ENCODE data around the gene NPDC1. TPM values are rescaled to one million over a fixed set of nuclear protein-coding genes. Genes with fewer than 3 reads are reported as not detected.

Gene NPDC1
- total RNA-seq, 1 experiment from 2014 or later = 25.4 TPM

GRCh38 chr9:137067860-137068538, 22.0 kb upstream of the NPDC1 start:
- Histone ChIP-seq H3K27ac (ENCODE audit: low read length) (no peak overlapping the region), H3K27me3 (ENCODE audit: low read length) (no peaks in the 10 kb centered on the region), H3K9ac (ENCODE audit: low read length) (no peak overlapping the region), H3F3A (ENCODE audit: low read length, unreplicated experiment) (peaks cover 2% of the 10 kb centered on the region), H3K9me3 (ENCODE audit: low read length) (no peaks in the 10 kb centered on the region), H4K20me1 (ENCODE audit: low read length) (peaks cover 13% of the 10 kb centered on the region; the same call in 1 of the 2 replicates), H3K36me3 (ENCODE audit: low read depth, low read length) (no peaks in the 10 kb centered on the region), H3K4me1 (ENCODE audit: insufficient read depth, low read length) (peaks cover 20% of the 10 kb centered on the region), H3K4me2 (ENCODE audit: low read length) (peak overlapping the region; percentile 95), H3K4me3 (ENCODE audit: low read length) (peak overlapping the region; percentile 84; the same call in 1 of the 2 replicates), H3K9me2 (replicated peaks; ENCODE audit: low read length) (no peaks in the 10 kb centered on the region), H2AFZ (ENCODE audit: low read length) (no peak overlapping the region), H3K79me2 (ENCODE audit: low read length) (peaks cover 30% of the 10 kb centered on the region)
- no TSS peak for BruUV-seq (replicated peaks)
- TF ChIP-seq, protein P1, sequence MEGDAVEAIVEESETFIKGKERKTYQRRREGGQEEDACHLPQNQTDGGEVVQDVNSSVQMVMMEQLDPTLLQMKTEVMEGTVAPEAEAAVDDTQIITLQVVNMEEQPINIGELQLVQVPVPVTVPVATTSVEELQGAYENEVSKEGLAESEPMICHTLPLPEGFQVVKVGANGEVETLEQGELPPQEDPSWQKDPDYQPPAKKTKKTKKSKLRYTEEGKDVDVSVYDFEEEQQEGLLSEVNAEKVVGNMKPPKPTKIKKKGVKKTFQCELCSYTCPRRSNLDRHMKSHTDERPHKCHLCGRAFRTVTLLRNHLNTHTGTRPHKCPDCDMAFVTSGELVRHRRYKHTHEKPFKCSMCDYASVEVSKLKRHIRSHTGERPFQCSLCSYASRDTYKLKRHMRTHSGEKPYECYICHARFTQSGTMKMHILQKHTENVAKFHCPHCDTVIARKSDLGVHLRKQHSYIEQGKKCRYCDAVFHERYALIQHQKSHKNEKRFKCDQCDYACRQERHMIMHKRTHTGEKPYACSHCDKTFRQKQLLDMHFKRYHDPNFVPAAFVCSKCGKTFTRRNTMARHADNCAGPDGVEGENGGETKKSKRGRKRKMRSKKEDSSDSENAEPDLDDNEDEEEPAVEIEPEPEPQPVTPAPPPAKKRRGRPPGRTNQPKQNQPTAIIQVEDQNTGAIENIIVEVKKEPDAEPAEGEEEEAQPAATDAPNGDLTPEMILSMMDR (conservative IDR thresholded peaks at IDR 0.05; ENCODE audit: low read depth, low read length) = peak; percentile 61
- no peak for TF ChIP-seq EZH2phosphoT487 (IDR thresholded peaks at IDR 0.05; ENCODE audit: borderline replicate concordance, low read length)
- TF ChIP-seq EZH2 (IDR thresholded peaks at IDR 0.05; ENCODE audit: low read length, unreplicated experiment) = no peak
- peak; percentile 37 for ATAC-seq
- ChIA-PET CTCF (interaction anchor here (1.1 to 1.4 kb wide), 3 partner anchors 19 to 39 kb away, joined by 4 to 10 read pairs (median 5); partner anchors contain the start of genes MAN1B1 and NPDC1), POLR2A (ENCODE audit: unreplicated experiment) (interaction anchor here (0.6 kb wide), 2 partner anchors 17 to 21 kb away, joined by 20 to 32 read pairs; no protein-coding TSS in a partner anchor)
- DNase-seq = peak; percentile 87
- intact Hi-C loops (cut with micrococcal nuclease) = loop anchor here (2.0 kb wide), 1 partner anchor 19 kb away; no protein-coding TSS in a partner anchor

DNA sequence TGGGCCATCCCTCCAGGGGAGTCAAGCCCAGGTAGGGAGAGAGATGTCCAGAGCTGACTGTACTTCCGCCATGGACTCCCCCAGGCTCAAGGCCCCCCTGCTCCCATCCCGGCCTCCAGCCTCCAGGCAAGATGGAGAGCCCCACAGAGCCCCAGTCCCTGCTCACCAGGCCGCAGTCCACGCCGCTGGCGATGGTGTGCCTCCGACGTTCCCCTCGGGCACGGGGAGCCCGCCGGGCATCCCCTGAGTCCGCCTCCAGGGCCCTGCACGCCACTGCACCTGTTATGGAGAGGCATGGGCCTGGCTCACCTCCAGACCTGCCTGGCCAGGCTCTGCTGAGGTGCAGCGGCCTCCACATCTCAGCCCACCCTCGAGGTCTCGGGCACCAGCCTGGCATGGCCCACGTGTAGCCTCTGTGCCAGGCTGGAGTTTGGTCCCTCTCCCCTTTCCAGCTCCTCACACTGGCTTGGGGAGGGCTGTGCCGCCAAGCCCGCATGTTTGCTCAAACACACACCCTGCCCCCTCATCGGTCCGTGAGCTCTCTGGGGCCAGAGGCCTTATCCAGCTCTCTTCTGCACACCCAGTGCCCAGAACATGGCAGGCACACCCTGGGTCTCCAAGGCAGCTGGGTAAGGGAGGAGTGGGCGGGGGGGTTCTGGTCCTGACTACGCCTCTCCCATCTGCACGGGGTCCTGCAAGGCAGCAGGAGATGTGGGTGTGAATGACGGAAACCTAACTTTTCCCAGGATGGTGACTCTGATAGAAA, 20.3 kb upstream of the NPDC1 start:
- Histone ChIP-seq H3K79me2 (ENCODE audit: low read length) (peaks cover 30% of the 10 kb centered on the region), H3K9ac (ENCODE audit: low read length) (no peak overlapping the region), H3K9me3 (ENCODE audit: low read length) (no peaks in the 10 kb centered on the region), H2AFZ (ENCODE audit: low read length) (no peak overlapping the region), H3K4me3 (ENCODE audit: low read length) (no peak overlapping the region), H3K27ac (ENCODE audit: low read length) (no peak overlapping the region), H3K9me2 (replicated peaks; ENCODE audit: low read length) (no peaks in the 10 kb centered on the region), H4K20me1 (ENCODE audit: low read length) (peaks cover 13% of the 10 kb centered on the region; the same call in 1 of the 2 replicates), H3K4me2 (ENCODE audit: low read length) (no peak overlapping the region), H3K27me3 (ENCODE audit: low read length) (no peaks in the 10 kb centered on the region), H3K36me3 (ENCODE audit: low read depth, low read length) (no peaks in the 10 kb centered on the region), H3F3A (ENCODE audit: low read length, unreplicated experiment) (peaks cover 2% of the 10 kb centered on the region), H3K4me1 (ENCODE audit: insufficient read depth, low read length) (peaks cover 20% of the 10 kb centered on the region)
- no TSS peak for BruUV-seq (replicated peaks)
- ChIA-PET POLR2A (ENCODE audit: unreplicated experiment) (no interaction called here), CTCF (interaction anchor here (0.6 kb wide), 1 partner anchor 14 kb away, joined by 3 read pairs; no protein-coding TSS in a partner anchor)
- DNase-seq (no peak), ATAC-seq (no peak)
- intact Hi-C loops (cut with micrococcal nuclease) = loop anchor here (2.0 kb wide), 1 partner anchor 17 kb away; no protein-coding TSS in a partner anchor
- no peak for TF ChIP-seq EZH2phosphoT487 (IDR thresholded peaks at IDR 0.05; ENCODE audit: borderline replicate concordance, low read length)
- no peak for TF ChIP-seq EZH2 (IDR thresholded peaks at IDR 0.05; ENCODE audit: low read length, unreplicated experiment)
- TF ChIP-seq, protein P1 (conservative IDR thresholded peaks at IDR 0.05; ENCODE audit: low read depth, low read length) = no peak
